Osteocyte (in vitro differentiated cells): ENCODE results near the gene BACH2. TPM values are rescaled to one million over a fixed set of nuclear protein-coding genes. Genes with fewer than 3 reads are reported as not detected.

Experiments used
- DNase-seq: peaks from one replicate; pipeline ENCODE4 v3.0.0; 2021; ENCODE audit warnings: mixed read lengths; ENCODE audit not compliant: unreplicated experiment; ENCODE audit errors: extremely low spot score
- H3K27ac Mint-ChIP-seq: one replicate; pipeline ENCODE4 v1.8.0; 2021; ENCODE audit warnings: mild to moderate bottlenecking, mixed read lengths; ENCODE audit not compliant: unreplicated experiment
- H3K27me3 Mint-ChIP-seq: one replicate; pipeline ENCODE4 v1.8.0; 2021; ENCODE audit warnings: mixed read lengths; ENCODE audit not compliant: unreplicated experiment
- H3K36me3 Mint-ChIP-seq: one replicate; pipeline ENCODE4 v1.8.0; 2021; ENCODE audit warnings: mixed read lengths; ENCODE audit not compliant: unreplicated experiment
- H3K4me1 Mint-ChIP-seq: one replicate; pipeline ENCODE4 v1.8.0; 2021; ENCODE audit warnings: mixed read lengths; ENCODE audit not compliant: unreplicated experiment
- H3K4me3 Mint-ChIP-seq: one replicate; pipeline ENCODE4 v1.8.0; 2021; ENCODE audit warnings: mild to moderate bottlenecking, moderate library complexity, mixed read lengths; ENCODE audit not compliant: unreplicated experiment
- H3K9me3 Mint-ChIP-seq: one replicate; pipeline ENCODE4 v1.8.0; 2021; ENCODE audit warnings: mixed read lengths; ENCODE audit not compliant: unreplicated experiment
- CTCF ChIP-seq: fragments of 200-600 bp; sonication (generic); IDR thresholded peaks from 2 replicates; pipeline ENCODE4 v1.5.0; 2021; ENCODE audit warnings: antibody characterized with exemption, mild to moderate bottlenecking, moderate library complexity
- total RNA-seq: library from RNA; stranded (reverse); gene quantifications from 2 replicates; pipeline ENCODE4 v1.2.1, GENCODE V29; 2021

The BACH2 gene
- total RNA-seq, 1 donor from 2014 or later: 1.6 TPM

GRCh38 chr6:90025523-90026061 lies 271.1 kb downstream of the BACH2 start:
- no peak for TF ChIP-seq CTCF
- Mint-ChIP-seq H3K27me3 (peaks cover 3% of the 10 kb centered on the region), H3K9me3 (no peaks in the 10 kb centered on the region), H3K4me1 (peaks cover 8% of the 10 kb centered on the region), H3K27ac (peak overlapping the region; percentile 17), H3K4me3 (no peak overlapping the region), H3K36me3 (no peaks in the 10 kb centered on the region)
- DNase-seq: no peak

DNA sequence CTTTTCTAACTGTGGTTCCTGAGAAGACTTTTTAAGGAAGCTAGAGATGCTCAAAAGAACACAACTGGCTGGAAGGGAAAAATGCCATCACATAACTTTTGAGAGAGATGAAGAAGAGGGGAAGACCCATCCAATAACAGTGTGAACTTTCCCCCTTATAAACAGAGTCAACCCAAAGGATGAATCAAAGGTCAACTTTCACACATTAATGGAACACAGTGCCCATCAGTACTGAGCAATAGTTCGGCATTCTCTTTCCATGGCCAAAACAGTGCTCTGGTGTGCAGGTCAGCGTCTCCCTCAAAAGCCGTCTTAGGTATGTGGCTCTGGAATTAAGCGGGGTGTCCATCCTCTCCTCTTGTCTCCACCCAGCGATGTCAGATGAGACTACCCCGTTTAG lies 272.0 kb downstream of the BACH2 start:
- peaks cover 8% of the 10 kb centered on the region for H3K4me1 Mint-ChIP-seq
- TF ChIP-seq CTCF: no peak
- no peaks in the 10 kb centered on the region for H3K9me3 Mint-ChIP-seq
- no peak for DNase-seq
- H3K4me3 Mint-ChIP-seq: no peak overlapping the region
- no peaks in the 10 kb centered on the region for H3K36me3 Mint-ChIP-seq
- peaks cover 3% of the 10 kb centered on the region for H3K27me3 Mint-ChIP-seq
- H3K27ac Mint-ChIP-seq: no peak overlapping the region

DNA sequence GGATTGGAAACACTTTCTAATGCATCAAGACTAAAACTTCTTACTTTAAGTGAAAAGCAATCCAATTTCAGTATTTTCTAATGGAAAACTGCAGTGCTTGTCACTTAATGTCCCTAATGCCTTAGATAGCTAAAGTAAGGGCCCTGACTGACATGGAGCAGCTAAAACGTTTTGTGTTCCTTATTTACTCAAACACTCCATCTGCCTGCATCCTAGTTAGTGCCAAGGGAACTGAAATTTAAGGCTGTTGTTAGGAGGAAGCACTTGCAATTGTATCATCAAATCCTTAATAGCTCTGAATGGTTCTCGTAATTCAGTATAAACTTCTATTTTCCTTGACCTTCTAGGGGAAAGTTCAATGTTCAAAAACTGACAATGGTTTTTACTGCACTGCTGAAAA lies 274.9 kb downstream of the BACH2 start:
- Mint-ChIP-seq H3K27ac (no peak overlapping the region), H3K36me3 (no peaks in the 10 kb centered on the region), H3K9me3 (peaks cover 3% of the 10 kb centered on the region), H3K27me3 (peaks cover 3% of the 10 kb centered on the region), H3K4me3 (no peak overlapping the region), H3K4me1 (peaks cover 8% of the 10 kb centered on the region)
- DNase-seq: no peak
- no peak for TF ChIP-seq CTCF

DNA sequence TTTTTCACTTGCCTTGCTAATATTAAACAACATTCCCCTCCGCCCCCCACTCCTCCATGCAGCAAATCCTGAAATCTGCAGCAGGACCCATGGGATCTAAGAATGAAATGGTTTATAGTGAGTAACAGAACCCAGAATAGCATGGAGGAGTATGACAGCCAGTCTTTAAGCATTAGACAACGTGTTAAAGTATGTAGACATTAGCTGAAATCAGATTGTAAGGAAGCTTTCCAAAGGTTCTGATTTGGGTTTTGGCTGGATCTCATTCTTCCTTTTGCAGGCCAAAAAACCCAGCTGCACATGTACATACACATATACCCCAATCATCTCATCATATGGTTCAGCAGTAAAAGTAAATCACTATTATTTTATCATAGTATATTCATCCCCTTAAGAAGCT lies 275.9 kb downstream of the BACH2 start:
- Mint-ChIP-seq H3K27ac (no peak overlapping the region), H3K27me3 (no peaks in the 10 kb centered on the region), H3K9me3 (peaks cover 3% of the 10 kb centered on the region), H3K4me1 (peaks cover 4% of the 10 kb centered on the region), H3K36me3 (no peaks in the 10 kb centered on the region), H3K4me3 (no peak overlapping the region)
- no peak for TF ChIP-seq CTCF
- no peak for DNase-seq

DNA sequence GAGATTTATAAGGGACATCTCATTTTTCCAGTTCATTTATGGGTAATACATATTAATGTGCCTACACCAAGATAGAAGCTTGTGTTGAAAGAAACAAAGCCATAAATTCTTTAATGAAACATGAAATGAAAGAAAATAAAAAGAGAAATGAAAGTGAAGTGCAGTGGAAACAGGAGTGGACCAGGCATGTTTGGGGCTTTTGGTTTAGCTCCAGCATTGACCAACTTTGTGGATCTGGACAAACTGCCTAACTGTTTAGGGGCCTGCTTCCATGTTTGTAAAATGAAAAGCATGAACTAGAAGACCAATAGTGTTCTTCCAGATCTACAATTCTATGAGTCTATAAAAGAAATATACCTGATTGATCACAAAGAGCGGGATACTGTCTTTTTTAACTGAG lies 277.4 kb downstream of the BACH2 start:
- H3K4me3 Mint-ChIP-seq: no peak overlapping the region
- no peaks in the 10 kb centered on the region for H3K4me1 Mint-ChIP-seq
- no peak overlapping the region for H3K27ac Mint-ChIP-seq
- no peak for DNase-seq
- H3K27me3 Mint-ChIP-seq: no peaks in the 10 kb centered on the region
- H3K9me3 Mint-ChIP-seq: peaks cover 3% of the 10 kb centered on the region
- no peak for TF ChIP-seq CTCF
- no peaks in the 10 kb centered on the region for H3K36me3 Mint-ChIP-seq
